RCC 7860 (cell line): Measurements from ENCODE around the gene PAX5.

Source experiments
- DNase-seq: peaks from one replicate; pipeline ENCODE4 v3.0.0-alpha.2; 2015; ENCODE audit warnings: low spot score
- FAIRE-seq: peaks from 2 replicates; lab custom pipeline; 2012; peaks lifted over from hg19 to GRCh38; lab: Jason Lieb, UNC

Gene PAX5

DNA sequence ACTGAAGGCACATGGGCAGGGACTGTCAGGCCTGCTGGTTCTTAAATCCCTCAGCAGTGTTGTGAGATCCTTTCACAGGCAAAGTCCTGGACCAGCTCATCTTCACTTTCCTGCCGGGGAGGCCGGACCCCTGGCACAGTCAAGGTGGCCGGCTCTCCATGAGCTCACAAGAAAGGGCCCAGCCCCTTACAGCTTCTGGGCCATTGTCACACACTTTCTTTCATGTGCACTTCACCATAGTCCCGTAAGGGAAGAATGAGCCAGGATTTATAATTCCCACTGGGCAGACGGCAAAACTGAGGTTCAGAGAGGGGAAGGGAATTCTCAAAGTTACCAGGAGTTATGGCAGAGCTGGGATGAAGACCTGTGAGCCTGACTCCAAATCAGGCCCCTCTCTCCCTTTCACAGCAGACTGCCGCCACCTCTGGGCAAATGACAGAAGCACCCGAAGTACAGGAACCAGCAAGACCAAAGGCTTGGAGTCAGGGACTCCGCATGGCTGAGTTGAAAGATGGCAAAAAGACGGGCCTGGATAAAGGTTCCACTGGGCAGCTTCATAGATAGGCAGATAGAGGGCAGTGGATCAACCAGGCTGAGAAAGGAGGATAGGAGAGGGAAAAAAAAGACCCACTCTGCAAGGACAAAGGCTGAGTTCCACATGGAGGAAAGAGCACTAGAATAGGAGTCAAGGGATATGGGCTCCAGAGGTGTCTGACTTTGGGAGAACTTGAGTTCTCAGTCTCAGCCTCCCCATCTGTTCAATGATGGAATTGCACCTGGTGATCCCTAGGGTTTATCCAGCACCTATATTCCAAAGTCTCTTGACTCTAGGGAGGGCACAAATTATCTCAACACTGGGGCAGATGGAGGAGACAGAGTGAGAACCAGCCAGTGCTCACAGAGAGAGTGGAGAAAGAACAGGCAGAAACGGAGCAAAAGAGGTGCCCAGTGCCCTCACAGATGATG, 128.7 kb downstream of the PAX5 start:
- DNase-seq = no peak
- FAIRE-seq = no peak

DNA sequence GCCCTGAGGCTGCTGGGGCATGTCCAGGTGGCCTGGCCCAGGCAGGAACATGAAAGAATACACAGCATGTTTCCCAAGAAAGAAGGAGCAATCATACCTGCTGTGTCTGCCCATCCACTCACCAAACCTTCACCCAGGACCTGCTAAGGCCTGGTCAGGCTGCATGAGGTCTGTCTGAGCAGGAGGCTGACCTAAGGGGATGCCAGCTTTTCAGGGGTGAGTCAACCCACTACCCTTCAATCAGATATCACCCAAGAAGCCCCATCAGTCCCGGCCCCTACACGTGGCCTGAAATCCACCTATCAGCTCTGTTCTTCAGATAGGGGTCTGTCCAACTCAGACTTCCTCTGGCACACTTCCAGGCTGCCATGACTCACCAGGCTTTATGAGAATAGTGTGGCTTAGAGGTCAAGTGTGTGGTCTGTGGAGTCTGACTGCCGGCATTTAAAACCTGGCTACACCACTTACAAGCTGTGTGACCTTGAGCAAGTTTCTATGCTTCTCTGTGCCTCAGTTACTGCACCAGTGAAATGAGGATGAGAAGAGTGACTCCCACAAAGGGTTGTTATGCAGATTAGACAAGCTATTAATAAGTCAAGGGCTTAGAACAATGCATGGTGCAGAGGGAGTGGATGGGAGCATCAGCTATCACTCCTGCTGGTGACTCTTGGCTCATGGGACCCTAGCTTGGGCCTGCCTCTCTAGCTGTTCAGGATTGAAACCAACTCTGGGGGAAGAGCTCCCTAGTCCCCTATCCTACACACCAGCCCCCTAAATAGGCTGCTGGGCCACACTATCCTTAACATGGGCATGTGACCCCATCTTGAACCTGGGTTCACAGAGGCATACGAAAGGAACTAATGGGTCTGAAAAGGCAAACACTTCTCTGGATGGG, 130.3 kb downstream of the PAX5 start:
- DNase-seq (peak; percentile 72), FAIRE-seq (no peak)

DNA sequence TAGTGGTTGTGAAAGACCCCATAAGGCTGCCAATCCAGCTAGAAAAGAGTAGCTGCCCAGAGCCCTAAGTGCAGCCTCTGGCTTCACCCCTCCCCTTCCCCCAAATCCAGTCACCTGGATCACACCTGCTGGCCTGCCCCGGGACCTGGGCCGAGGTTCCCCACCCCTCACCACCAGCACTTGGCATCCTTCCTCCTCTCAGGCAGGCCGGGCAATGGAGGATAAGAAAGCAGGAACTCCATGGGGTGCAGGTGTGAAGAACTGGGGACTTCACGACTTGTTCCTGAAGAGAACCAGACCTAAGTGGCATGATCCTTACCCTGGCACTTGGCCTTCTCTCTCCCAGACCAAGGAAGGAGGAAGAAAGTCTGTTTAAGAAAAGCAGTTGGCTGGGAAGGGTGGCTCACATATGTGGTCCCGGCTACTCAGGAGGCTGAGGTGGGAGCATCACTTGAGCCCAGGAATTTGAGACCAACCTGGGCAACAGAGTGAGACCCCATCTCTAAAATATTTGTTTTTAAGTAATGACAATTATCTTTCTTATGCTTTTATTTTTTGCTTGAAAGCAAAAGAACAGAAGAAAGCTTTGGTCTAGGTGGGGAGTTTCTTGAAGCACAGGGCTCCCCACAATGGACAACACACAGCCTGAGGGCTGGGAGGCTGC, 131.1 kb downstream of the PAX5 start:
- FAIRE-seq (no peak), DNase-seq (no peak)

DNA sequence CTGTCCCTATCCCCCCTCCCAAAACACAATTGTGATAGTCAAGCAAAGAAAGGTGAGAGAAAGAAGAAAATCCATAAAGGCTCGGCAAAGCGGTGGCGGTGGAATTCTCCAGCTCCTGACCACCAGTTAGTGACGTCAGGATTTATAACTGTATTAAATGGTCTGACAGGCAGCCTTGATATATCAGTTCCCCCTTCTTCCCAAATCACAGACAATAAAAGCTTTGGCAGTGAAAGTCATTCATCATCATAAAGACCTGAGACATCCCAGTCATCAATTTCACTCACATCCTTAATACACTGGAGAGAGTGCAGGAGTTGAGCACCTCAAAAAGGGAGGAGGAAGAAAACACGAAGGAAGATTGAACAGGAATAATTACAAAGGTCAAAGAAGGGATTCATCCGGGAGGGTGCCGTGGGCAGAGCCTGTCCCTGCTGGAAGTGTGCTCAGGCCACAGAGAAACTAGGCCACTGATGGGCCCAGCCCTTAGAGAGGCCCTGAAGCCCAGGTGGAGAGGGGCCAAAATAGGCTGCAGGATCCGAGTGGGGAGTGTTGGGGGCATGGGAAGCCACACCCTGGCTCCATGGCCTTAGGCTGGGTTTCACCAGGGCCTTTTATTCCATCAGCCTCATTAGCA, 131.9 kb downstream of the PAX5 start:
- FAIRE-seq = no peak
- no peak for DNase-seq

DNA sequence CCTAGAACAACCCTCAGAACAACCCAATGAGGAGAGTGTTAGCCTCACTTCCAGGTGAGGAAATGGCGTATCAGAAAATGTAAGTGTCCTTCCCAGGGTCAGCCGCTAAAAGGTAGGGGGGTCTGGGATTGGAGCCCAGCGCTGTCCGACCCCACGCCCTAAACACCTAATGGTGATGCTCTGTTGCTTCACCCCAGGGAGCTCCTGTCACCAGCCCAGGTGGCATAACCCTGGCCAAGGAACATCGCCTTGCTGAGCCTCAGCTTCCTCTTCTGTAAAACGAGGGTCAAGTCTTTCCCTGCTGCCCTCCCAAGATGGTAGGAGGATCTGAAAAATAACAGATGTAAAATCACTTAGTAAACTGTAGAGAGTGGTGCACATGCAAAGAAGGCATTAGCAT, 132.5 kb downstream of the PAX5 start:
- FAIRE-seq (no peak), DNase-seq (no peak)

DNA sequence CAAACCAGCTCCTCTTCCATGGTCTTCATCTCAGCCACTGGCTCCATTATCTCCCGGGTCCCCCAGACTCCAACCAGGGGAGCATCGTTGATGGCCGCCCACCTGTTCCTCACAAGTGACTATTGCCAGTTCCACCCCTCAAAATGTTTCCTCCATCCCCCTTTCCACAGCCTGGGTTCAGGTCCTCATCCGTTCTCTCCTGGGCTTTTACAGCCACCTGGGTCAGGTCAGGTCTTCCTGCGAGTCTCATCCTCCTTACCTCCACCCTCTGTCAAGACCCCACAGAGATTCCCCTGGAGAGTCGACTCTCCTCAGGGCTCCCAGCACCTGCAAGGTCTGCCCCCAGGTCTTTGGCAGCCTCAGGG, 133.2 kb downstream of the PAX5 start:
- no peak for FAIRE-seq
- DNase-seq = no peak

DNA sequence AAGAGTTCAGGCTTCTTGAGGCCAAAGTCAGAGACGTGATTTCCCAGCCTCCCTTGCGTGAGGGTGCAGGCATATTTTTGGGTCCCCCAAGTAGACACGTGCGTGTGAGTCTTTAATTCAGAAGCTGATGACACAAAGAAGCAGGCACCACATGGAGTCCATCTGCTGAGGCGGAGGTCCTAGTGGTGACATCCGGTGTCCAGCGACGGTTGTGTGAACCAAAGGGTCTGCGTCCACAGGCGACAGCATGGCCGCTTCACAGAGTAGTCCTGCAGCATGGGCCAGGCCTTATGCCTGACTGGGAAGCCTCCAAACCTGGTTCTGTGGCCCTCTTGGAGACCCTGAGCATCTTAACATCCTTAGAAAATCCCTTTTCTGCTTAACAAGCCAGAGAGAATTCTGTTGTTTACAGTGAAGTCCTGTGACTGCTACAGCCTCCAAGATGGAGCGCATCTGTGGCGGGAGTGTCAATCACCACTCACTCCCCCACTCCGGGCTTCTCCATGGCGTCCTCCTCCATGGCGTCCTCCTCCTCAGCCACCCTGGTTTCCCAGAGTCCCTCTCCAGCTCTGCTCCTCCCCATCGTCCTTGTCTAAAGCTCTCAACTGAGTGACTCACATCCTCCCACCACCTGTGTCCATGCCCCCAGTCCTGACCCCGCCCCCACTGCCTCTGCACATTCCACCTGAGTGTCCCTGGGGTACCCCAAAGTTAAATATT, 133.8 kb downstream of the PAX5 start:
- DNase-seq (no peak), FAIRE-seq (no peak)

DNA sequence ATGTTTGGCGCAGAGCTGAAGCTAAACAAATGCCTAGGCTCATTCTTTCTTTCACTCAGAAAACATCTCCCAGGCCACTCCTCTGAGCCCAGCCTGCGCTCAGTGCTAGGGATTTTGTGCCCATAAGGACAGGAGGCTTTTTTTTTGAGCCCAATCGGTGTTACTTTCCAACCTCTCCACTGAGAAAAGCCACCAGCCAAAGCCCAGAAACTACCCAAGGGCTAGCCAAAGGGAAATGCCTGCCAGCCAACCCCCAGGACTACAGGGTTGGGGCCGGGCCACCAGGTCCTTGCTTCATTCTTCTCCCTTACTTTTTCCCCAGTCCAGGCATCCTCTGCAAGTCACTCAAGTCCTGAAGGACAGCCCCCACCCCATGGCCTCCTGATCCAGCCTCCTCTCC, 134.7 kb downstream of the PAX5 start:
- DNase-seq (no peak), FAIRE-seq (no peak)

DNA sequence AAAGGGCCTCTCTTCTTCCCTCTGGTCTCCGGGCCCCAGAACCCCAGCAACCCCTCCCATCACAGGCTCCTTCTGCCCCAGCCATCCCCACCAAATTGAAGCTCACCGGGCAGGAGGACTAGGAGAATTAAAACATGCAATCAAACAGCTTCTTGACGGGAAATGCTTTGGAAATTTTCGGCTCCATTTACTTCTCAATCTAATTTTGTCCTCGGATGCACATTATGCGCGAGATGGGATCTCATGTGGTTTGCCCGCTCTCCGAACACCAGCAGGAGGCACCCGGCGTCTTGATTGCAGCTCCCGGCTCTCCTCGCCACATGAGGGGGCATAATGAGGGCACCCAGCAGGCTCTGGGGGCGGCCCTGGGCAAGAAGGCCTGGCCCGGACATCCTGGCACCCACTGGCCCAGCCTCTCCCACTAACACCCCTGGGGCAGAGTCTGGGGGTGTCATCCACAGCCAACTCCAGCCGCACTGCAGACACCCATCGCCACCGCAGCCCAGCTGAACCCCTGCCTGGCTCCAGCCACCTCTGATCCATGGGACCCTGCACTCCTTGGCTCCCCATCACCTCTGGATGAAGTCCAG, 135.5 kb downstream of the PAX5 start:
- DNase-seq (no peak), FAIRE-seq (no peak)

DNA sequence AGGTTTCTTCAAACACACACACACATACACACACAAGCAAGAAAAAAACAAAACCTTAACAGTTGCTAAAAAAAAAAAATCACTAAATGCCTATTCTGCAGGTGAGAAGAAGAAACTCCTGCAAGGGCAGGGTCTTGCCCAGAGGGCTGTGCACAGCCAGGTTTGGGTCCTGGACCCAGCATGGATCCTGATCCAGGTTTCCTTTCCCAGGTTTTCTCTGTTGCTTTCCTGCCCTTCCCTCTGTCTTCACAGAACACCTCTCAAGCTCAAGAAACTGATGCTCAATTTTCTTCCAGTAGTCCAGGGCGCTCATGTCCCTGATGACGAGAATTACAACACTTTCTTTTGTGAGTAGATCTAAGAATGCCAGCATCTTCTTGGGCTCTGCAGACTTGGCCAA, 136.6 kb downstream of the PAX5 start:
- FAIRE-seq (no peak), DNase-seq (no peak)

DNA sequence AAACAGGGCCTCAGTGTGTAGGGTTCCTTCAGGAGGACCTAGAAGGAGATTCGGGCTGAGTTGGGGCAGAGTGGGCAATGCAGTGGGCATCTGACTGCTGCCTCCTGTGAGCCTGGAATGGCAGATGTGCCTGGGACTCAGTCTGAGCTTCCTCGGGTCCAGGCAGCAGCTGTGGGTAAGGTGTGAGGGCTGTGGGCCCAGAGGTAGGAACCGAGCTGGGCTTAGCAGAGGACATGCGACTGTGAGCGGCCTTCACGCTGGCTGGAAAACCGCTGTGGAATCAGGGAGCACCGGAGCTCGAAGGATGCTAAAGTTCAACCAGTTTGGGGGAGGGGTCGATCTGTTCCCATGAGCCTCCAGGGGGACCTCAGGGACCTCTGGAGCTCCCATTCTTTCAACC, 137.0 kb downstream of the PAX5 start:
- no peak for DNase-seq
- FAIRE-seq = no peak

DNA sequence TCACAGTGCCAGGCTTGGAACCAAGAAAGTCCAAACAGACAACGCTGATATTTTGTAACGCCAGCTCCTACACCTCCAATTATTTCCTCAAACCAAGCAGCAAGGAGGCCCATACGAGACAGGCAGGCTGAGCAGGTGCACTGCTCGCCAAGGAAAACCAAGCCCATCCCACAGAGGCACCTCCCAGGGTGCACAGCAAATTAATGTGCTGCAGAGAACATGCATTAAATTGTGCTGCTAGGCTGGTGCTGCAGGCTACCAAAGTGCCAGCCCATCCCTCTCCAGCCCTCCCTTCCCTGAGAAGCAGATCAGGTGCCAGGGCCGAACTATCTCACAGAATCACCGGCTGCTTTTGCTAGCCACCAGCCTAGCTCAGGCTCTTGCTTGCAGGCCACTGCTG, 137.8 kb downstream of the PAX5 start:
- FAIRE-seq (no peak), DNase-seq (no peak)

DNA sequence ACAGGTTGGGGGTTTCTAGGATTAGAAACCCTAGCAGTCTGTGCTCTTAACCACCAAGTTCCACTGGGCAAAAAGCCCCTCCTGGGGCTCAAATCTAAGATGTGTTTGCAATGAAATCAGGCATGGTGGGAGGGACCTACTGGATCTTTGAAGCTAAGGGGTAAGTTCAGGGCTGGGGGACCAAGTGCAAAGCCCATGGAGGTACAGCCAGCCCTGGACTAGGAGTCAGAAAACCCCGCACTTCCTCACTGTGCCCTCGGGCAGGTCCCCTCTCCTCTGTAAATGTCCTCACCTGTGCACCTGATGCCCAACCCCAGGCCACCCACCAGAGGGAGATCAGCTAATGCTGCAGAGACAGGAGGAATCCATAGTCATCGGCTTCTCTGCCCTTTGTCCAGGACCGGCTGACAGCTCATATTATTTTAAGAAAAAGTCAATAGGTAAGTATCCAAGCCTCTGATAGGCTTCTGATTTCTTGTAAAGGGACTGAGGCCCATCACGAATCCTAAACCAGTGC, 138.3 kb downstream of the PAX5 start:
- no peak for FAIRE-seq
- no peak for DNase-seq

DNA sequence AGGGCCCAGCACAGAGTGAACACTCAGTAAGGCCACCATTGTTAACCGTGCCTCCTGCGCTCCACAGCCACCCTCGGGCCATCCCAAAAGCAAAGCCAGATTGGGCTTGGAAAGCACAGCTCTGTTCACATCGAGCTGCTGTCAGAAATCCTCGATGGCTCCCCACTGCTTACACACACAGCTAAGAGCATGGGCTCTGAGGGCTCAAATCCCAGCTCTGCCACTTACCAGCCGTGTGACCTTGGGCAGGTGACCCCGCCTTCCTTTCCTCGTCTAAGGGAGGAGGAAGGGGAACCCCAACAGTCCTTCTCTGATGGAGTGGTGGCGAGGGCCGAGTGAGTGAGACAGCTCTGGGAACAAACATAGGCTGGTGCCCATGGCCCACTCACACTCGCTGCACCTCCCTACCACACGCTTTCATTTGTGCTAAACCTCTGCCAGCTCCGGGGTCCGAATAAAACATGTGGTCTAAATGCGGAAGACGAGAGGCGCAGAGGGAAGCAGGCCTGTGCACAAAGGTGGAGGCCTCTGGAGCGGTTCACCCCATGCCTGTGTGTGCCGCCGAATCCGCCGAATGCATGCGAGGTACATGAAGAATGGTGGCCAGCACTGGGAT, 139.3 kb downstream of the PAX5 start:
- DNase-seq (no peak), FAIRE-seq (no peak)

DNA sequence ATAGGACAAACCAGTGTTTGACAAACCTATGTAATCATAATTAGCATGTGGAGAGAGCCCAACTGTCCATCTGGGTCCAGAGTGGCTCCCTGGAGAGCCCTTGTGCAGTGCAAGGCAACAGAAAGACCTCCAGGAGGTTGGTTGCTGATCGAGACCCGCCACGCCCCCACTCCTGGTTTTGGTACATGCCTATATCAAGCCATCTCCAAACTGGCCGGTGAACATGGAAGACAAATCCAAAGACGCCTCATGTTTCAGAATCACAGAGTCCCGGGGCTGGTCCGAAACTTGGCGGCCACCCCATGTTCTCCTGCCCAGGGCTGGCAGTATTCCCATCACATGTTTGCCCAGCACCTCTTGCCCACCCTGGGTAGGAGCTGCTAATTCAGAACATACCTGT, 140.2 kb downstream of the PAX5 start:
- no peak for DNase-seq
- FAIRE-seq = no peak

DNA sequence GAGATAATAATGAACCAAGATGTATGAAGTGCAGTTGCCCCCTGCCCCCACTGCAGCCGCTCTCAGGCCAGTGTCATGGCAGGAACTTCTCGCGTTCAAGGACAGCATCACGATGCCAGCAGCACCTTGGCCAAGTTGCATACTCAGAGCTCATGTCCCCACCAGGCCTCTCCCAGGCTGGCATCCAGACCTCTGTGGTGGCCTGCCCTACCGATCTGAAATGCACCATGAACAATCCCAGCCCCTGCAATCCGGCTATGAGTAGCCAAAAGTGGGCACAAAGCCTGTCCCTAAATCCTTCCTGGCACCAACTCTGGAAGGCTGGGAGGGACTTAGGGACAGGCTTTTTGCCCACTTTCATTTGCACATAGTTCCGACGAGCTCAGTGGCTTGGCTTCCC, 140.9 kb downstream of the PAX5 start:
- no peak for FAIRE-seq
- no peak for DNase-seq

DNA sequence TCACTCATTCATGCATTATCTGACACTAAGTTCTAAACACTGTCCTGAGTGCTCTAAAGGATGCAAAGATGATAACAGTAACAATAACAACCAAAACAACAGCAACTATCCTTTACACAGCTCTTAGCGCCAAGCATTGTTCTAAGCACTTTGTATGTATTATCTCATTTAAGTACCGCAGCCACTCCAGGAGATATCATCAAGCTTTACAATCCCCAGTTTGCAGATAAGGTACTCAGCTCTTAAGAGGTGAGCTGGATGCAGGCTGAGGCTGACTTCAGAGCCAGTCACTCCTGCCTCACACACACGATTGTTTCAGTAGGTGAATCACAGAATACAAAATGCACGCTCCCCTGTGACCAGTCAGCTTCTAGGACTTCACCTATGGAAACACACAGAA, 141.8 kb downstream of the PAX5 start:
- DNase-seq (no peak), FAIRE-seq (no peak)

DNA sequence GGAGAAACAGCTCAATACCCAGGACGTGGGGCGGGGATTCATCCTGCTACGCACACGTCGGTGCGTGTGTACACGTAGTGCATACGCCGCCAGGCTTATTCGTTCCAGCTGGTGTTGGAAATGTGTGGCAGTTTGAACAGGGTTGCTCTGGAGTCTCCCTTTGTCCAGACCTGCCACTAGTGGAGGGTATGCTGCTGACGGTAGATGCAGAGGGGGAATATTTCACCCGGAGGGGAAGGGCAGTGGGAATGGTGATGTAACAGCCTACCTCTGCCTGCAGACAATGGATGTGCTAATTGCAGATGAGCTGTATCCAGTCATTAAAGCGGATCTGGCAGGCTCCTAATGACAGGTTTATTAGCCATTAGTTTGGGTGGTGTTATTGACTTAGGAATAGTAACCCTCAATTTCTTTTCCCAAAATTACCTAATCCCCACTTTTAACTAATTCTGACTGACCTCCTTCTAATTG, 142.7 kb downstream of the PAX5 start:
- FAIRE-seq (no peak), DNase-seq (no peak)

DNA sequence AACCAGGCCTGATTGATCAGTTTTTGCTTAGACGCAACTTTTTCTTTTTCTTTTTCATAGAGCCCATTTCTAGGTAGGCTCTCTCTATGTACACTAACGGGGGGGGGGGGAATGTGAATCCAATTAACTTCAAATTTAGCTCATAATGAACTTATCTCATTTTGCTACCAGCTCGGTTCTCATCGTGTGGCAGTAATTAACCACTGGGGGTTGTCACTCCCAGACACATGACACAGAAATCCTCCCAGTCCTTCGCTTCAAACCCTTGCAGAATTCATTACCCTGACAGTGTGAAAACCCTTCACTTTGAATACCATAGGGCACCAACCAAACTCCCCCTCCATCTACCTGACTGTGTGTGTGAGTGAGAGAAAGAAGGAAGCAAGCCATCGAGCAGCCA, 144.2 kb downstream of the PAX5 start:
- no peak for DNase-seq
- FAIRE-seq = no peak
